H1 (cell line): ENCODE measurements around the gene TSPAN8. TPM values are rescaled to one million over a fixed set of nuclear protein-coding genes. Genes with fewer than 3 reads are reported as not detected.

Experiments
- CTCF ChIA-PET: fragments of 300-600 bp; sonication (Branson Sonifier 250); formaldehyde crosslinking; loops from one replicate; lab custom pipeline; 2021; ENCODE audit not compliant: partially characterized antibody; lab: Charles Lee
- POLR2A ChIA-PET: fragments of 300-600 bp; sonication (Branson Sonifier 250); formaldehyde crosslinking; loops from one replicate; lab custom pipeline; 2021; ENCODE audit warnings: inconsistent platforms; ENCODE audit not compliant: partially characterized antibody; lab: Charles Lee
- DNase-seq, 2 experiments: peaks; one replicate each; pipeline versions ENCODE4 v3.0.0 to v3.0.0-alpha.2; 2010 to 2022; ENCODE audit warnings: low spot score in 2 of 2, low read depth in 1 of 2, mixed read lengths in 1 of 2
- FAIRE-seq: peaks from 2 replicates; lab custom pipeline; 2011; peaks lifted over from hg19 to GRCh38; lab: Jason Lieb, UNC
- H2AFZ ChIP-seq: 2 replicates; pipeline ENCODE4 v1.8.1; 2012; ENCODE audit warnings: low read length, inconsistent platforms
- H2AK5ac ChIP-seq: 2 replicates; pipeline ENCODE4 v1.6.1; 2013; ENCODE audit warnings: low read depth, low read length
- H2BK120ac ChIP-seq: replicated peaks from 2 replicates; pipeline ENCODE3; 2013; ENCODE audit warnings: low read depth, low read length, inconsistent platforms
- H2BK12ac ChIP-seq: 2 replicates; pipeline ENCODE4 v1.6.1; 2013; ENCODE audit warnings: low read depth, low read length
- H2BK15ac ChIP-seq: 2 replicates; pipeline ENCODE4 v1.6.1; 2013; ENCODE audit warnings: low read length
- H2BK20ac ChIP-seq: 2 replicates; pipeline ENCODE4 v1.6.1; 2013; ENCODE audit warnings: low read length
- H2BK5ac ChIP-seq: 2 replicates; pipeline ENCODE4 v1.6.1; 2013; ENCODE audit warnings: low read depth, low read length
- H3K14ac ChIP-seq: 2 replicates; pipeline ENCODE4 v1.6.1; 2013; ENCODE audit warnings: inconsistent platforms; ENCODE audit not compliant: insufficient read length
- H3K18ac ChIP-seq: 2 replicates; pipeline ENCODE4 v1.6.1; 2013; ENCODE audit warnings: low read length; ENCODE audit errors: extremely low read depth
- H3K23ac ChIP-seq: 2 replicates; pipeline ENCODE4 v1.6.1; 2013; ENCODE audit warnings: inconsistent platforms; ENCODE audit not compliant: insufficient read length
- H3K23me2 ChIP-seq: 2 replicates; pipeline ENCODE4 v1.6.1; 2013; ENCODE audit warnings: low read depth, low read length
- H3K27ac ChIP-seq: 2 replicates; pipeline ENCODE4 v1.6.1; 2011; ENCODE audit warnings: low read depth, low read length, inconsistent platforms
- H3K27me3 ChIP-seq, 4 experiments: replicated peaks in 1 of 4; 1 replicate in 1 of 4; 2 replicates in 3 of 4; pipeline versions ENCODE4 v1.6.1 to v1.8.1; 2011 to 2013; ENCODE audit warnings: low read length in 3 of 4, mild to moderate bottlenecking in 3 of 4, inconsistent platforms in 2 of 4, mixed read lengths in 2 of 4, moderate library complexity in 1 of 4; ENCODE audit not compliant: control insufficient read depth in 3 of 4, insufficient read depth in 3 of 4; ENCODE audit errors: extremely low read depth in 1 of 4
- H3K36me3 ChIP-seq, 4 experiments: 2 replicates each; pipeline versions ENCODE4 v1.6.1 to v1.8.1; 2011 to 2013; ENCODE audit warnings: mild to moderate bottlenecking in 4 of 4, low read length in 3 of 4, moderate library complexity in 2 of 4, control low read depth in 1 of 4, inconsistent platforms in 1 of 4; ENCODE audit not compliant: insufficient read depth in 4 of 4, control insufficient read depth in 2 of 4
- H3K4ac ChIP-seq: replicated peaks from 2 replicates; pipeline ENCODE3; 2013; ENCODE audit warnings: low read length, low read depth, mixed read lengths, inconsistent platforms; ENCODE audit not compliant: insufficient read length
- H3K4me1 ChIP-seq, 4 experiments: replicated peaks in 1 of 4; 1 replicate in 1 of 4; 2 replicates in 3 of 4; pipeline versions ENCODE4 v1.6.1 to v1.8.1; 2011 to 2013; ENCODE audit warnings: low read length in 3 of 4, inconsistent platforms in 2 of 4, mixed read lengths in 1 of 4; ENCODE audit not compliant: insufficient read depth in 4 of 4, control insufficient read depth in 3 of 4
- H3K4me2 ChIP-seq, 2 experiments: 2 replicates each; pipeline versions ENCODE4 v1.6.1 to v1.8.1; 2011 to 2013; ENCODE audit warnings: low read depth in 2 of 2, low read length in 2 of 2, control low read depth in 1 of 2, inconsistent platforms in 1 of 2, mild to moderate bottlenecking in 1 of 2; ENCODE audit not compliant: insufficient read depth in 1 of 2
- H3K4me3 ChIP-seq, 4 experiments: fragments of 200-600, 300-600 bp in 1 of 4; sonication (generic), shearing (Covaris generic), sonication (Bioruptor Twin) in 1 of 4; 2 replicates each; pipeline versions ENCODE4 v1.5.1 to v1.8.1; 2011 to 2016; ENCODE audit warnings: low read length in 4 of 4, low read depth in 3 of 4, control low read depth in 2 of 4, inconsistent platforms in 2 of 4, mild to moderate bottlenecking in 2 of 4, mixed read lengths in 1 of 4, moderate library complexity in 1 of 4; ENCODE audit not compliant: insufficient read depth in 2 of 4; ENCODE audit errors: extremely low read depth in 1 of 4
- H3K56ac ChIP-seq: replicated peaks from 2 replicates; pipeline ENCODE3; 2013; ENCODE audit warnings: low read depth, mild to moderate bottlenecking, mixed read lengths, low read length, inconsistent platforms; ENCODE audit not compliant: insufficient read length
- H3K79me1 ChIP-seq: 2 replicates; pipeline ENCODE4 v1.6.1; 2013; ENCODE audit warnings: low read depth, low read length, control low read depth
- H3K79me2 ChIP-seq, 2 experiments: 2 replicates each; pipeline versions ENCODE4 v1.6.1 to v1.8.1; 2012 to 2013; ENCODE audit warnings: low read length in 2 of 2, mild to moderate bottlenecking in 2 of 2, inconsistent platforms in 1 of 2; ENCODE audit not compliant: insufficient read depth in 2 of 2, control insufficient read depth in 1 of 2
- H3K9ac ChIP-seq, 4 experiments: replicated peaks in 1 of 4; 1 replicate in 1 of 4; 2 replicates in 3 of 4; pipeline versions ENCODE4 v1.6.1 to v1.8.1; 2011 to 2013; ENCODE audit warnings: low read depth in 3 of 4, low read length in 3 of 4, control low read depth in 2 of 4, mild to moderate bottlenecking in 2 of 4, moderate library complexity in 2 of 4, inconsistent platforms in 1 of 4; ENCODE audit errors: extremely low read depth in 1 of 4
- H3K9me3 ChIP-seq, 2 experiments: 2 replicates each; pipeline versions ENCODE4 v1.6.1 to v1.8.1; 2012 to 2013; ENCODE audit warnings: mild to moderate bottlenecking in 2 of 2, moderate library complexity in 2 of 2, control low read depth in 1 of 2, inconsistent platforms in 1 of 2, low read depth in 1 of 2, low read length in 1 of 2, mixed read lengths in 1 of 2; ENCODE audit not compliant: insufficient read depth in 2 of 2
- H4K20me1 ChIP-seq, 2 experiments: replicated peaks in 1 of 2; 2 replicates each; pipeline versions ENCODE3 to v1.8.1; 2011 to 2013; ENCODE audit warnings: inconsistent platforms in 2 of 2, low read length in 2 of 2, mild to moderate bottlenecking in 1 of 2; ENCODE audit not compliant: insufficient read depth in 2 of 2, control insufficient read depth in 1 of 2
- H4K5ac ChIP-seq: 2 replicates; pipeline ENCODE4 v1.6.1; 2013; ENCODE audit warnings: low read length, low read depth, mixed read lengths, inconsistent platforms; ENCODE audit not compliant: insufficient read length
- H4K8ac ChIP-seq: 2 replicates; pipeline ENCODE4 v1.8.0; 2013; ENCODE audit warnings: mild to moderate bottlenecking, moderate library complexity, low read length, inconsistent platforms; ENCODE audit not compliant: insufficient read depth; ENCODE audit errors: extremely low read depth
- H4K91ac ChIP-seq: replicated peaks from 2 replicates; pipeline ENCODE3; 2013; ENCODE audit warnings: low read length, mixed read lengths, inconsistent platforms; ENCODE audit not compliant: insufficient read length
- CEBPB ChIP-seq: IDR thresholded peaks from 2 replicates; pipeline ENCODE4 v1.6.1; 2012; ENCODE audit warnings: low read depth, low read length
- SAP30 ChIP-seq: fragments of 300-600 bp; sonication (generic); IDR thresholded peaks from 2 replicates; pipeline ENCODE4 v1.7.1; 2012; ENCODE audit warnings: low read length, moderate library complexity, mild to moderate bottlenecking, inconsistent platforms; ENCODE audit not compliant: insufficient read depth, insufficient replicate concordance
- SIRT6 ChIP-seq: IDR thresholded peaks from one replicate; pipeline ENCODE4 v1.7.1; 2012; ENCODE audit warnings: low read length, inconsistent platforms
- WGBS, 2 experiments: shearing (Covaris generic) in 1 of 2; methylation state at CpG; one replicate each; pipeline versions ENCODE4 v1.1.6 to v1.1.7; 2013 to 2015; ENCODE audit warnings: low lambda C conversion rate in 2 of 2, mixed read lengths in 2 of 2, inconsistent platforms in 1 of 2, low coverage in 1 of 2, missing lambda C conversion rate in 1 of 2; ENCODE audit not compliant: insufficient replicate concordance in 2 of 2, insufficient coverage in 1 of 2, insufficient read length in 1 of 2; ENCODE audit errors: extremely low coverage in 1 of 2, missing lambda C conversion rate in 1 of 2; 5-methylcytosine and 5-hydroxymethylcytosine counted together
- polyA plus RNA-seq, 7 experiments: library from polyadenylated mRNA; depleted of rRNA in 3 of 7; stranded (reverse) in 5 of 7; unstranded in 2 of 7; fragments of >200 nt in 5 of 7; fragments of 200-250 nt in 2 of 7; gene quantifications; 1 replicate in 5 of 7; 2 replicates in 1 of 7; 4 replicates in 1 of 7; pipeline versions ENCODE4 v1.2.1 to v1.2.3, GENCODE V29; 2011 to 2013; ENCODE audit warnings: missing spikeins in 2 of 7, mixed read lengths in 2 of 7
- total RNA-seq: library from RNA; stranded (reverse); fragmentation: NEBNext Ultra II Directional; extraction: Animal tissue kit (Norgen Biotek cat#: 25700); gene quantifications from 2 replicates; pipeline ENCODE4 v1.2.1, GENCODE V29; 2021
- TF ChIP-seq, protein P1 (sequence below): IDR thresholded peaks from 2 replicates; pipeline ENCODE4 v1.6.1; 2012; ENCODE audit warnings: inconsistent platforms

The TSPAN8 gene
- total and polyA plus RNA-seq, 2 of the 8 experiments (the other 6 are each of a cell fraction or from before 2014, with no cell fraction given) = not detected

DNA sequence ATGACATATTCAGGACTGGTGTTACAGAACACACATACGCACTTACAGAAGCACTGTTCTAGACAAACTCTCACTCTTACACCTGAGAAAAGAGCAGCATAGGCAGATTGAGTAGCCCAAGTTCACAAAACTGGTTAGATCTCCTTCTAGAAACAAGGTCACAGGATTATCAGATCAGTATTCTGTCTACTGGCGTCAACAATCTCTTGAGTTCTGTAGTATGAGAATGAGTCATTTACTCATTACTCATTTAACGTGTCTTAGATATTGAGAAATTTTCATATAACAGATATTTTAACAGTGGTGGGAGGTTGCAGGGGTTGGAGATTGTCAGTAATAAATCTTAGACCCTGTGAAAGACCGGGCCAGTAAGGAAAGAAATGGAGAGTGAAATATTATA is 2.8 kb upstream of the TSPAN8 start:
- no peaks in the 10 kb centered on the region for H3K9me3 ChIP-seq
- no peak overlapping the region for H3K27ac ChIP-seq
- no peak overlapping the region for H3K4me2 ChIP-seq
- no peak overlapping the region for H4K5ac ChIP-seq
- no peak overlapping the region for H2BK20ac ChIP-seq
- no peaks in the 10 kb centered on the region for H4K20me1 ChIP-seq
- POLR2A ChIA-PET = no interaction called here
- no peak overlapping the region for H2AFZ ChIP-seq
- no peaks in the 10 kb centered on the region for H3K36me3 ChIP-seq
- no peak overlapping the region for H2BK120ac ChIP-seq
- H3K18ac ChIP-seq = no peak overlapping the region
- H2BK5ac ChIP-seq = no peak overlapping the region
- CTCF ChIA-PET = no interaction called here
- no peak overlapping the region for H4K8ac ChIP-seq
- no peak overlapping the region for H3K23ac ChIP-seq
- H3K56ac ChIP-seq = no peak overlapping the region
- H3K27me3 ChIP-seq = no peaks in the 10 kb centered on the region
- no peak overlapping the region for H3K4ac ChIP-seq
- no peaks in the 10 kb centered on the region for H3K79me2 ChIP-seq
- no peak overlapping the region for H3K9ac ChIP-seq
- no peak overlapping the region for H2AK5ac ChIP-seq
- H2BK12ac ChIP-seq = no peak overlapping the region
- H3K4me1 ChIP-seq = no peaks in the 10 kb centered on the region
- 95% methylated on average over 4 of the region's 4 CpGs; no CpG with 5 or more reads in 1 of the 2 experiments for WGBS, 2 experiments
- H3K23me2 ChIP-seq = no peaks in the 10 kb centered on the region
- no peak overlapping the region for H2BK15ac ChIP-seq
- no peak overlapping the region for H3K14ac ChIP-seq
- H3K4me3 ChIP-seq = no peak overlapping the region
- H4K91ac ChIP-seq = no peak overlapping the region
- H3K79me1 ChIP-seq = no peaks in the 10 kb centered on the region
- no peak for FAIRE-seq
- no peak for DNase-seq
- TF ChIP-seq SAP30 (no peak), CEBPB (no peak), SIRT6 (no peak)
- TF ChIP-seq, protein P1, sequence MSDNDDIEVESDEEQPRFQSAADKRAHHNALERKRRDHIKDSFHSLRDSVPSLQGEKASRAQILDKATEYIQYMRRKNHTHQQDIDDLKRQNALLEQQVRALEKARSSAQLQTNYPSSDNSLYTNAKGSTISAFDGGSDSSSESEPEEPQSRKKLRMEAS = no peak
- TF ChIP-seq, all 59 proteins: peak for 0
